ENCODE measurements around the gene LRMDA.

LRMDA gene

DNA sequence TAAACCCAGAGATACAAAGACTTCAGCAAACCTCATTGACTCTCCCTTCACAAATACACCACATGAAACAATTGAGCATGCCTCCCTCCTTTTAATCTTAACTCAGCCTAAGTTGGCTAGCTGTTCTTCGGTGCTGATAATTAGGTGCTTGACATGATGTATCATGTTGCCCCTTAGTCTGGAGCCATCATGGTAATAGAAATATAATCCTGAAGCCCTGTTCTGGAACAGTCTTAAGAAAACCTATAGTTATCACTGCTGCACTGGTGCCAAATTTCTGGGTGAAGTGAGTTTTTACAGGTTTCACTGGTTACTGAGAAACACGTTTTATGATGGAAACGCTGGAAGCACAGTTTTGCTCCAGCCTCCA is 306.1 kb downstream of the LRMDA start:
- H3K4me1 ChIP-seq (ENCODE audit: control insufficient read depth, low read depth, low read length) = no peaks in the 10 kb centered on the region
- H3K27me3 ChIP-seq (ENCODE audit: insufficient read depth, low read length, poor library complexity) = no peaks in the 10 kb centered on the region
- H3K36me3 ChIP-seq (ENCODE audit: control insufficient read depth, insufficient read depth, low read length) = no peaks in the 10 kb centered on the region
- H3K9ac ChIP-seq (ENCODE audit: low read length) = no peak overlapping the region
- no peak overlapping the region for H3K27ac ChIP-seq (ENCODE audit: low read depth, low read length)
- no peak overlapping the region for H4K5ac ChIP-seq (ENCODE audit: low read length)
- no peak overlapping the region for H3K18ac ChIP-seq (ENCODE audit: low read length)
- H2BK5ac ChIP-seq (ENCODE audit: low read length) = no peak overlapping the region
- H2BK120ac ChIP-seq (ENCODE audit: low read depth, low read length) = no peak overlapping the region
- H3K79me1 ChIP-seq (ENCODE audit: low read length) = no peaks in the 10 kb centered on the region
- DNase-seq = no peak
- H3K4ac ChIP-seq (ENCODE audit: low read depth, low read length) = no peak overlapping the region
- H3K23ac ChIP-seq (ENCODE audit: low read length) = no peak overlapping the region
- WGBS (ENCODE audit: extremely low coverage, insufficient coverage, low lambda C conversion rate) = no CpG with 5 or more reads among the region's 3 CpGs
- no peak overlapping the region for H3K56ac ChIP-seq (ENCODE audit: low read length)
- no peak overlapping the region for H4K8ac ChIP-seq (ENCODE audit: low read depth, low read length)
- H2BK15ac ChIP-seq (replicated peaks; ENCODE audit: low read depth) = no peak overlapping the region
- no peaks in the 10 kb centered on the region for H3K79me2 ChIP-seq (ENCODE audit: control insufficient read depth, insufficient read depth, low read length)
- H2AK5ac ChIP-seq (ENCODE audit: low read length) = no peak overlapping the region
- H3K4me3 ChIP-seq (ENCODE audit: low read length) = no peak overlapping the region
- H3K4me2 ChIP-seq (ENCODE audit: low read length) = no peak overlapping the region

DNA sequence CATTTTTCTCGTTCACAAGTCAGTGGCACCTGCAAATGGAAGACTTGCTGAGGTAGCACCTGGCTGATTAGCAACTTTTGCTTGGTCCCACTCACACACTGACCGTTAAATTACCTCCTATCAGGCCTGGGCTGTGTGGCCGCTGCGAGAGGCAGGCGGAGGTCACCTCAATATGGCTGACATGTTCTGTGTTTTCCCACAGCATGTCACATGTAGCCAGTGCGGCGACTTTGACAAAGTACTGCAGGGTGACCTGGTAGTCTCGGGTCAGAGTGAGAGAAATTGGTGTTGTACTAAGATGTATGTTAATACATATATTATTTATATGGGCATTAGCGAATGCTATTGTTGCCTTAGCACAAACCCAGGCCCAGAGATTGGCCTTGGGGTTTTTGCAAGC is 307.5 kb downstream of the LRMDA start:
- no peak overlapping the region for H3K18ac ChIP-seq (ENCODE audit: low read length)
- H3K9ac ChIP-seq (ENCODE audit: low read length) = no peak overlapping the region
- H3K79me2 ChIP-seq (ENCODE audit: control insufficient read depth, insufficient read depth, low read length) = no peaks in the 10 kb centered on the region
- H3K79me1 ChIP-seq (ENCODE audit: low read length) = no peaks in the 10 kb centered on the region
- no peak overlapping the region for H2BK5ac ChIP-seq (ENCODE audit: low read length)
- H3K4ac ChIP-seq (ENCODE audit: low read depth, low read length) = no peak overlapping the region
- H2AK5ac ChIP-seq (ENCODE audit: low read length) = no peak overlapping the region
- no CpG with 5 or more reads among the region's 9 CpGs for WGBS (ENCODE audit: extremely low coverage, insufficient coverage, low lambda C conversion rate)
- H4K5ac ChIP-seq (ENCODE audit: low read length) = no peak overlapping the region
- no peak overlapping the region for H3K4me3 ChIP-seq (ENCODE audit: low read length)
- H4K8ac ChIP-seq (ENCODE audit: low read depth, low read length) = no peak overlapping the region
- H3K23ac ChIP-seq (ENCODE audit: low read length) = no peak overlapping the region
- no peak overlapping the region for H2BK120ac ChIP-seq (ENCODE audit: low read depth, low read length)
- no peaks in the 10 kb centered on the region for H3K27me3 ChIP-seq (ENCODE audit: insufficient read depth, low read length, poor library complexity)
- H3K36me3 ChIP-seq (ENCODE audit: control insufficient read depth, insufficient read depth, low read length) = no peaks in the 10 kb centered on the region
- H3K4me1 ChIP-seq (ENCODE audit: control insufficient read depth, low read depth, low read length) = peaks cover 3% of the 10 kb centered on the region
- no peak overlapping the region for H3K27ac ChIP-seq (ENCODE audit: low read depth, low read length)
- no peak overlapping the region for H2BK15ac ChIP-seq (replicated peaks; ENCODE audit: low read depth)
- H3K4me2 ChIP-seq (ENCODE audit: low read length) = no peak overlapping the region
- no peak for DNase-seq
- no peak overlapping the region for H3K56ac ChIP-seq (ENCODE audit: low read length)

DNA sequence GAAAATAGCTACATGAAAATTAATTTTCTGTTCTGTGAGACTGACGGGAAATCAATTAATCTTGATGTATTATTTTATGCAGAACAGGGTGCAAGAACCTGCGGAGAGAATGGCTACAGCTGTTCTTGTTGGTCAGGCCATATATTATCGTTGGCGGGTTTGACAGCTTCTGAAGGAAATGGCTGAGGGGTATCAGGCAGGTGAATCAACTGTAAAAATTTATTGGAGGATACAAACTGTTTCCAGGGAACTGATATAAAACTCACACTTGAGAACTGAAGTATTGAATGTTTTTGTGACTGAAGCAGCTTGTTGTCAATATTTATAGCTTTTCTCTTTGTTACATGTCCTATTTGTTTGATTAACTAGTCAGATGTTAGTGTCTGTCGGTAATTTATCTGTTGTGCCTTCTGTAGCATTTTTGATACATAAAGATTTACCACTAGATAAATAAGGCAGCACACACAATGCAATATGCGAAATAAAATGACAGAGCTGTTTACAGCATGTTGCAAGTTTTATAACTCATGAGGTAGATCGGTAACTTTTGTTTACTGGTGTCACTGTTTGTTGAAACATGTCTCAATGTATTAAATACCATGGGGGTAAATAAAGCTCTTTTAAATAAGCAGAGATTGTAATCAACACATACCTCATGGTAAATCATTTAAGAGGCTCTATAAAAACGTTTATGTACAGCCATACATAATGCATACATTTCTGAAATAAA is 308.2 kb downstream of the LRMDA start:
- Histone ChIP-seq H3K56ac (ENCODE audit: low read length) (no peak overlapping the region), H3K4me3 (ENCODE audit: low read length) (no peak overlapping the region), H3K27me3 (ENCODE audit: insufficient read depth, low read length, poor library complexity) (no peaks in the 10 kb centered on the region), H3K4ac (ENCODE audit: low read depth, low read length) (no peak overlapping the region), H2AK5ac (ENCODE audit: low read length) (no peak overlapping the region), H3K18ac (ENCODE audit: low read length) (no peak overlapping the region), H3K79me2 (ENCODE audit: control insufficient read depth, insufficient read depth, low read length) (no peaks in the 10 kb centered on the region), H3K4me1 (ENCODE audit: control insufficient read depth, low read depth, low read length) (peaks cover 3% of the 10 kb centered on the region), H4K5ac (ENCODE audit: low read length) (no peak overlapping the region), H3K4me2 (ENCODE audit: low read length) (no peak overlapping the region), H3K36me3 (ENCODE audit: control insufficient read depth, insufficient read depth, low read length) (no peaks in the 10 kb centered on the region), H3K27ac (ENCODE audit: low read depth, low read length) (no peak overlapping the region), H2BK15ac (replicated peaks; ENCODE audit: low read depth) (no peak overlapping the region), H2BK120ac (ENCODE audit: low read depth, low read length) (no peak overlapping the region), H4K8ac (ENCODE audit: low read depth, low read length) (no peak overlapping the region), H2BK5ac (ENCODE audit: low read length) (no peak overlapping the region), H3K79me1 (ENCODE audit: low read length) (no peaks in the 10 kb centered on the region), H3K9ac (ENCODE audit: low read length) (no peak overlapping the region), H3K23ac (ENCODE audit: low read length) (no peak overlapping the region)
- DNase-seq = no peak
- WGBS (ENCODE audit: extremely low coverage, insufficient coverage, low lambda C conversion rate) = no CpG with 5 or more reads among the region's 8 CpGs

DNA sequence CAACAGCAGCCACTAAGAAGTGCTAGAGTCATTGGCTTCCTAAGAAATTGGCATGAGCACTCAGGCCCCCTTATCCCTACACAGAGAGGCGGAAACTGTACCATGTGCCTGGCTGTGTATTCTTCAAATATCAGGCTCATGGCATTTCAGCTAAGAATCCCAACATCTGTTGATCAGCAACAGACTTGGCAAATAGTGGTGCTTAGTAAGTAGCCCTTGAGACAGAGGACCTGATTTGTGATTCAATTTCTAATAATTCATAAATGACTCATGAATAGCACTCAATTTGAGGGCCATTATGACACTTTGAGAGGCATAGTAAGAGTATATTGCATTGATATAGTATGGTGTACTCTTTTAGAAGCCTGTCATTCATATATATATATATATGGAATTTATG is 309.1 kb downstream of the LRMDA start:
- no peak overlapping the region for H4K8ac ChIP-seq (ENCODE audit: low read depth, low read length)
- H2BK5ac ChIP-seq (ENCODE audit: low read length) = no peak overlapping the region
- no peaks in the 10 kb centered on the region for H3K36me3 ChIP-seq (ENCODE audit: control insufficient read depth, insufficient read depth, low read length)
- no peak overlapping the region for H3K56ac ChIP-seq (ENCODE audit: low read length)
- H3K18ac ChIP-seq (ENCODE audit: low read length) = no peak overlapping the region
- H2BK15ac ChIP-seq (replicated peaks; ENCODE audit: low read depth) = no peak overlapping the region
- H3K4me2 ChIP-seq (ENCODE audit: low read length) = no peak overlapping the region
- H3K79me2 ChIP-seq (ENCODE audit: control insufficient read depth, insufficient read depth, low read length) = no peaks in the 10 kb centered on the region
- H3K4me1 ChIP-seq (ENCODE audit: control insufficient read depth, low read depth, low read length) = peaks cover 3% of the 10 kb centered on the region
- no peak overlapping the region for H4K5ac ChIP-seq (ENCODE audit: low read length)
- H3K4ac ChIP-seq (ENCODE audit: low read depth, low read length) = no peak overlapping the region
- WGBS (ENCODE audit: extremely low coverage, insufficient coverage, low lambda C conversion rate) = no CpG with 5 or more reads among the region's 1 CpG
- no peaks in the 10 kb centered on the region for H3K27me3 ChIP-seq (ENCODE audit: insufficient read depth, low read length, poor library complexity)
- H3K27ac ChIP-seq (ENCODE audit: low read depth, low read length) = no peak overlapping the region
- H3K4me3 ChIP-seq (ENCODE audit: low read length) = no peak overlapping the region
- no peaks in the 10 kb centered on the region for H3K79me1 ChIP-seq (ENCODE audit: low read length)
- no peak for DNase-seq
- H2AK5ac ChIP-seq (ENCODE audit: low read length) = no peak overlapping the region
- H3K23ac ChIP-seq (ENCODE audit: low read length) = no peak overlapping the region
- H2BK120ac ChIP-seq (ENCODE audit: low read depth, low read length) = no peak overlapping the region
- no peak overlapping the region for H3K9ac ChIP-seq (ENCODE audit: low read length)

DNA sequence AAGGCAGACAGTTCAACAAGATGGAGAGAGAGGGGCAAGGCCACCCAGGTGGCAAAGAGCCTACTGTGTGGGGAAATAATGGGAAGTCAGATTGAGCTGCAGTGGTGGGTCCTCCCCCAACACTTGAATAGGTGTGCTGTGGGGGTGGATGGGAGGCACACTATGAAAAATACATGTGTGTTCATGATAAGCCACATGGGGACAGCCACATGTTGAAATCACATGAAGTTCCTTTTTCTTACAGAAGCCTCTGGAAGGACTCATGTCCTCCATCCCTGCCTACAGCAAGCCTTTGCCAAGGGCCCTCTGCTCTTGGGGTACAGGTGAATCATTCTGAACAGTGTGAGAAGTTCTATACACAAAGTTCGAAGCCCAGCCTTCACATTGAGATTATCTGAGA is 310.9 kb downstream of the LRMDA start:
- no peak overlapping the region for H2AK5ac ChIP-seq (ENCODE audit: low read length)
- H3K18ac ChIP-seq (ENCODE audit: low read length) = no peak overlapping the region
- H4K8ac ChIP-seq (ENCODE audit: low read depth, low read length) = no peak overlapping the region
- no peak overlapping the region for H3K23ac ChIP-seq (ENCODE audit: low read length)
- H4K5ac ChIP-seq (ENCODE audit: low read length) = no peak overlapping the region
- H3K4me1 ChIP-seq (ENCODE audit: control insufficient read depth, low read depth, low read length) = peaks cover 3% of the 10 kb centered on the region
- no peak overlapping the region for H2BK5ac ChIP-seq (ENCODE audit: low read length)
- H3K56ac ChIP-seq (ENCODE audit: low read length) = no peak overlapping the region
- no peaks in the 10 kb centered on the region for H3K79me2 ChIP-seq (ENCODE audit: control insufficient read depth, insufficient read depth, low read length)
- H3K36me3 ChIP-seq (ENCODE audit: control insufficient read depth, insufficient read depth, low read length) = no peaks in the 10 kb centered on the region
- no CpG with 5 or more reads among the region's 1 CpG for WGBS (ENCODE audit: extremely low coverage, insufficient coverage, low lambda C conversion rate)
- H3K4ac ChIP-seq (ENCODE audit: low read depth, low read length) = no peak overlapping the region
- DNase-seq = no peak
- no peak overlapping the region for H2BK15ac ChIP-seq (replicated peaks; ENCODE audit: low read depth)
- H3K9ac ChIP-seq (ENCODE audit: low read length) = no peak overlapping the region
- H3K4me2 ChIP-seq (ENCODE audit: low read length) = no peak overlapping the region
- H3K27ac ChIP-seq (ENCODE audit: low read depth, low read length) = no peak overlapping the region
- no peaks in the 10 kb centered on the region for H3K27me3 ChIP-seq (ENCODE audit: insufficient read depth, low read length, poor library complexity)
- H2BK120ac ChIP-seq (ENCODE audit: low read depth, low read length) = no peak overlapping the region
- no peak overlapping the region for H3K4me3 ChIP-seq (ENCODE audit: low read length)
- no peaks in the 10 kb centered on the region for H3K79me1 ChIP-seq (ENCODE audit: low read length)

DNA sequence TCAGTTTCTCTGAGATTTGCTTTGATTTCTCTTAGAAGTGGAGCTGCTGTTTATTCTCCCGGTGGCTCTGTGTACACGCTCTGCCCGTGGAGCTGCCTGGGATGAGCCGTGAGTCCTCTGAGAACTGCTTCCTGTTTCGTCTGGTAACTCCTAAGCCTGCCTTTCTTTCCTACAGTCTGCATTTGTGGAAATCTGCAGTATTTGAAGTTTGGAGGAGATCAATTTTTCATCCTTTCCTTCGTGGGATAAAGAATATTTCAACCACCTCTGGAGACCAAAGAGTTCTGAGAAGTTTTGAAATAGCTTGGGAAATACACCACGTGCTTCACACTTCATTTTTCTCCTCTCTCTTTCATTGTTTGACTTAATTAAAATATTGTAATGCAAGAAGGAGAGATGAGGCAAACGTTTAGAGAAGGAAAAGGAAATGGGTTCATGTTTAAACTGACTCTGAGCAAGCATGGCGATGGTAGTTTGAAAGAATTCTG is 311.9 kb downstream of the LRMDA start:
- no peak overlapping the region for H3K4me2 ChIP-seq (ENCODE audit: low read length)
- H3K27me3 ChIP-seq (ENCODE audit: insufficient read depth, low read length, poor library complexity) = no peaks in the 10 kb centered on the region
- H2BK15ac ChIP-seq (replicated peaks; ENCODE audit: low read depth) = no peak overlapping the region
- H3K4ac ChIP-seq (ENCODE audit: low read depth, low read length) = no peak overlapping the region
- H3K9ac ChIP-seq (ENCODE audit: low read length) = no peak overlapping the region
- H2AK5ac ChIP-seq (ENCODE audit: low read length) = no peak overlapping the region
- no peak overlapping the region for H2BK5ac ChIP-seq (ENCODE audit: low read length)
- H4K5ac ChIP-seq (ENCODE audit: low read length) = no peak overlapping the region
- no peak overlapping the region for H3K27ac ChIP-seq (ENCODE audit: low read depth, low read length)
- peaks cover 3% of the 10 kb centered on the region for H3K4me1 ChIP-seq (ENCODE audit: control insufficient read depth, low read depth, low read length)
- no peak overlapping the region for H2BK120ac ChIP-seq (ENCODE audit: low read depth, low read length)
- H3K4me3 ChIP-seq (ENCODE audit: low read length) = no peak overlapping the region
- WGBS (ENCODE audit: extremely low coverage, insufficient coverage, low lambda C conversion rate) = no CpG with 5 or more reads among the region's 9 CpGs
- no peaks in the 10 kb centered on the region for H3K79me2 ChIP-seq (ENCODE audit: control insufficient read depth, insufficient read depth, low read length)
- no peak overlapping the region for H3K56ac ChIP-seq (ENCODE audit: low read length)
- H3K23ac ChIP-seq (ENCODE audit: low read length) = no peak overlapping the region
- no peaks in the 10 kb centered on the region for H3K36me3 ChIP-seq (ENCODE audit: control insufficient read depth, insufficient read depth, low read length)
- no peaks in the 10 kb centered on the region for H3K79me1 ChIP-seq (ENCODE audit: low read length)
- no peak overlapping the region for H3K18ac ChIP-seq (ENCODE audit: low read length)
- peak; percentile 13 for DNase-seq
- H4K8ac ChIP-seq (ENCODE audit: low read depth, low read length) = no peak overlapping the region
